CD4-positive, alpha-beta T cell treated with Interleukin-15 for 1 hour (primary cell): ENCODE results near the gene GSX2.
"Not testable (repeated sequence)": the region's sequence is repeated elsewhere in the genome, so short reads cannot be mapped to it uniquely, and the experiment has no call there.

Experiments
- DNase-seq: peaks from one replicate; pipeline ENCODE4 v3.0.0-alpha.2; 2020

GSX2 gene

GRCh38 chr4:54107951-54108748 is 8.2 kb downstream of the GSX2 start:
- no peak for DNase-seq

GRCh38 chr4:54109241-54110018 is 9.5 kb downstream of the GSX2 start:
- DNase-seq: no peak

GRCh38 chr4:54110019-54110416 is 10.1 kb downstream of the GSX2 start:
- no peak for DNase-seq

- not testable (repeated sequence) for DNase-seq
Observed at GRCh38 chr4:54113206-54113605, 13.2 kb downstream of the GSX2 start.

- not testable (repeated sequence) for DNase-seq
Observed at GRCh38 chr4:54116246-54116645, 16.3 kb downstream of the GSX2 start.

GRCh38 chr4:54118850-54119589 is 19.1 kb downstream of the GSX2 start:
- no peak for DNase-seq

- DNase-seq: no peak
Observed at GRCh38 chr4:54120518-54120917, 20.6 kb downstream of the GSX2 start.

- no peak for DNase-seq
Observed at GRCh38 chr4:54127660-54128059, 27.7 kb downstream of the GSX2 start.

GRCh38 chr4:54128694-54129093 is 28.7 kb downstream of the GSX2 start:
- DNase-seq: not testable (repeated sequence)

GRCh38 chr4:54139332-54139731 is 39.4 kb downstream of the GSX2 start:
- no peak for DNase-seq

GRCh38 chr4:54140287-54140686 is 40.3 kb downstream of the GSX2 start:
- no peak for DNase-seq

GRCh38 chr4:54144199-54144598 is 44.2 kb downstream of the GSX2 start:
- DNase-seq: no peak

- no peak for DNase-seq
Observed at GRCh38 chr4:54144661-54145171, 44.8 kb downstream of the GSX2 start.

- DNase-seq: no peak
Observed at GRCh38 chr4:54146139-54146538, 46.2 kb downstream of the GSX2 start.

- DNase-seq: no peak
Observed at GRCh38 chr4:54149323-54149722, 49.4 kb downstream of the GSX2 start.
